ENCODE measurements around the gene MUC6. TPM values are rescaled to one million over a fixed set of nuclear protein-coding genes. Genes with fewer than 3 reads are reported as not detected.

MUC6 gene
- total RNA-seq, 1 experiment from 2014 or later: not detected

- no peak overlapping the region for H3K27ac Mint-ChIP-seq
- no peak overlapping the region for H2AK5ac ChIP-seq (ENCODE audit: insufficient read length, low read length)
- H3K23ac ChIP-seq (ENCODE audit: insufficient read length, low read depth, low read length): no peak overlapping the region
- H2BK12ac ChIP-seq (ENCODE audit: insufficient read length, low read depth, low read length): no peak overlapping the region
- DNase-seq: no peak
- H3K4me1 Mint-ChIP-seq: peaks cover 3 to 8% of the 10 kb centered on the region in 2 experiments; a peak in 2 of 4 replicates
- no peak overlapping the region for H2AFZ ChIP-seq (ENCODE audit: low read length)
- H3K9me3 Mint-ChIP-seq: peaks cover 19 to 25% of the 10 kb centered on the region in 2 experiments
- no peak overlapping the region for H3K4ac ChIP-seq (ENCODE audit: low read depth, low read length)
- no peak overlapping the region; the same call in 1 of the 2 replicates for H3K14ac ChIP-seq (ENCODE audit: insufficient read depth, low read length)
- H3T11ph ChIP-seq (ENCODE audit: low read length): no peak overlapping the region
- H2BK120ac ChIP-seq (ENCODE audit: low read depth, low read length, poor library complexity, severe bottlenecking): no peak overlapping the region
- TF ChIP-seq CTCF (conservative IDR thresholded peaks at IDR 0.05): no peak
- peaks cover 13 to 19% (median 15%) of the 10 kb centered on the region in 3 experiments; a peak in 6 of 7 replicates for H3K36me3 Mint-ChIP-seq (ENCODE audit: insufficient read depth in 1 of 3, low read depth in 3 of 3)
- H3K4me1 ChIP-seq (ENCODE audit: insufficient read depth, low read length): no peaks in the 10 kb centered on the region
- no peak overlapping the region for H3K4me2 ChIP-seq (ENCODE audit: insufficient read depth, insufficient read length, low read length)
- no peak overlapping the region for H3K4me3 Mint-ChIP-seq
- no peak overlapping the region for H4K5ac ChIP-seq (ENCODE audit: insufficient read length, low read depth, low read length)
- no peak overlapping the region for H3K9ac ChIP-seq (ENCODE audit: extremely low read depth, insufficient read length, low read length)
- no peak overlapping the region for H2BK15ac ChIP-seq (ENCODE audit: low read depth, low read length)
- H3K27ac ChIP-seq (ENCODE audit: insufficient read length, low read depth, low read length): no peak overlapping the region
- peaks cover 6% of the 10 kb centered on the region for H3K9me3 ChIP-seq (ENCODE audit: control insufficient read depth, low read depth, low read length)
- no peak overlapping the region for H3K18ac ChIP-seq (ENCODE audit: insufficient read length, low read depth, low read length)
- no peak overlapping the region for H2BK20ac ChIP-seq (ENCODE audit: low read depth, low read length, poor library complexity, severe bottlenecking)
- no peak overlapping the region for H2BK5ac ChIP-seq (ENCODE audit: insufficient read length, low read length)
- H3K79me2 ChIP-seq (ENCODE audit: insufficient read depth, low read length): no peaks in the 10 kb centered on the region
- WGBS (ENCODE audit: extremely low coverage, insufficient read length, low lambda C conversion rate): no CpG with 5 or more reads among the region's 19 CpGs
- H3K79me1 ChIP-seq (ENCODE audit: insufficient read depth, low read depth, low read length, poor library complexity, severe bottlenecking): no peaks in the 10 kb centered on the region
- no peak overlapping the region for H4K8ac ChIP-seq (replicated peaks; ENCODE audit: insufficient read length, low read depth, low read length)
- no peak overlapping the region for H3K56ac ChIP-seq (ENCODE audit: insufficient read length, low read depth, low read length)
- peaks cover 2% of the 10 kb centered on the region for H4K20me1 ChIP-seq (ENCODE audit: control insufficient read depth, insufficient read depth, insufficient read length)
- H4K91ac ChIP-seq (ENCODE audit: insufficient read length, low read depth, low read length): no peak overlapping the region
- peaks cover 13% of the 10 kb centered on the region for H3K27me3 Mint-ChIP-seq (ENCODE audit: low read depth)
- no peaks in the 10 kb centered on the region for H3K27me3 ChIP-seq (ENCODE audit: insufficient read depth, low read length)
- no peaks in the 10 kb centered on the region for H3K23me2 ChIP-seq (ENCODE audit: insufficient read length, low read depth, low read length, poor library complexity, severe bottlenecking)
Measured at GRCh38 chr11:1020211-1020905, 16.2 kb downstream of the MUC6 start.

Measured in H9 (cell line).